OCI-LY1 (cell line): ENCODE data around the gene WDR70.

Experiments used
- H2AFZ ChIP-seq: fragments of 200-600 bp; sonication (generic), shearing (Covaris generic); 2 replicates; pipeline ENCODE4 v1.6.0; 2014; ENCODE audit warnings: antibody characterized with exemption, mild to moderate bottlenecking, low read length
- H3F3A ChIP-seq: fragments of 200-600 bp; sonication (generic), shearing (Covaris generic); 2 replicates; pipeline ENCODE4 v1.6.0; 2014; ENCODE audit warnings: mild to moderate bottlenecking, antibody characterized with exemption, low read length, moderate library complexity; ENCODE audit not compliant: insufficient read depth
- H3K27ac ChIP-seq: fragments of 200-600 bp; sonication (generic); 2 replicates; pipeline ENCODE4 v1.5.1; 2014; ENCODE audit warnings: low read length, mixed run types, mild to moderate bottlenecking, low read depth; ENCODE audit not compliant: poor library complexity, severe bottlenecking
- H3K27me3 ChIP-seq: fragments of 200-600 bp; sonication (generic); 2 replicates; pipeline ENCODE4 v1.6.0; 2014; ENCODE audit warnings: antibody characterized with exemption, mild to moderate bottlenecking, low read length, moderate library complexity; ENCODE audit not compliant: insufficient read depth
- H3K36me3 ChIP-seq: fragments of 200-600 bp; sonication (generic); 2 replicates; pipeline ENCODE4 v1.6.1; 2014; ENCODE audit warnings: mild to moderate bottlenecking, antibody characterized with exemption, low read length, moderate library complexity, mixed read lengths; ENCODE audit not compliant: insufficient read depth
- H3K4me1 ChIP-seq: fragments of 200-600 bp; sonication (generic); 2 replicates; pipeline ENCODE4 v1.5.1; 2014; ENCODE audit warnings: mild to moderate bottlenecking, low read length, moderate library complexity; ENCODE audit not compliant: insufficient read depth, severe bottlenecking
- H3K4me2 ChIP-seq: fragments of 200-600 bp; sonication (generic), shearing (Covaris generic); 2 replicates; pipeline ENCODE4 v1.6.1; 2014; ENCODE audit warnings: low read length
- H3K4me3 ChIP-seq: fragments of 200-600 bp; sonication (generic); 2 replicates; pipeline ENCODE4 v1.5.1; 2014; ENCODE audit warnings: low read length, low read depth, mild to moderate bottlenecking, mixed read lengths; ENCODE audit not compliant: poor library complexity, severe bottlenecking
- H3K79me2 ChIP-seq: fragments of 200-600 bp; shearing (Covaris generic); 2 replicates; pipeline ENCODE4 v1.6.1; 2016; ENCODE audit warnings: mixed run types, low read length, mixed read lengths; ENCODE audit not compliant: insufficient read depth
- H3K9ac ChIP-seq: fragments of 200-600 bp; sonication (generic), shearing (Covaris generic); 2 replicates; pipeline ENCODE4 v1.6.1; 2014; ENCODE audit warnings: mild to moderate bottlenecking, low read length, mixed read lengths
- H3K9me2 ChIP-seq: fragments of 200-600 bp; sonication (generic), shearing (Covaris generic); 2 replicates; pipeline ENCODE4 v1.6.1; 2014; ENCODE audit warnings: low read depth, mild to moderate bottlenecking, low read length, mixed read lengths
- H3K9me3 ChIP-seq: fragments of 200-600 bp; shearing (Covaris generic); 2 replicates; pipeline ENCODE4 v1.6.1; 2014; ENCODE audit warnings: low read length, mixed read lengths
- H4K20me1 ChIP-seq: fragments of 200-600 bp; sonication (generic), shearing (Covaris generic); 2 replicates; pipeline ENCODE4 v1.6.0; 2016; ENCODE audit warnings: mild to moderate bottlenecking, low read length; ENCODE audit not compliant: insufficient read depth
- EZH2 ChIP-seq: fragments of 200-600 bp; sonication (generic), shearing (Covaris generic); IDR thresholded peaks from 2 replicates; pipeline ENCODE4 v1.8.0; 2017; ENCODE audit warnings: borderline replicate concordance, mixed run types, mild to moderate bottlenecking, antibody characterized with exemption, low read length, moderate library complexity, mixed read lengths
- TF ChIP-seq, protein P1 (sequence below): fragments of 200-600 bp; sonication (generic), shearing (Covaris generic); IDR thresholded peaks from 2 replicates; pipeline ENCODE4 v1.5.1; 2017; ENCODE audit warnings: mild to moderate bottlenecking, antibody characterized with exemption, low read length, moderate library complexity, mixed read lengths

The WDR70 gene

DNA sequence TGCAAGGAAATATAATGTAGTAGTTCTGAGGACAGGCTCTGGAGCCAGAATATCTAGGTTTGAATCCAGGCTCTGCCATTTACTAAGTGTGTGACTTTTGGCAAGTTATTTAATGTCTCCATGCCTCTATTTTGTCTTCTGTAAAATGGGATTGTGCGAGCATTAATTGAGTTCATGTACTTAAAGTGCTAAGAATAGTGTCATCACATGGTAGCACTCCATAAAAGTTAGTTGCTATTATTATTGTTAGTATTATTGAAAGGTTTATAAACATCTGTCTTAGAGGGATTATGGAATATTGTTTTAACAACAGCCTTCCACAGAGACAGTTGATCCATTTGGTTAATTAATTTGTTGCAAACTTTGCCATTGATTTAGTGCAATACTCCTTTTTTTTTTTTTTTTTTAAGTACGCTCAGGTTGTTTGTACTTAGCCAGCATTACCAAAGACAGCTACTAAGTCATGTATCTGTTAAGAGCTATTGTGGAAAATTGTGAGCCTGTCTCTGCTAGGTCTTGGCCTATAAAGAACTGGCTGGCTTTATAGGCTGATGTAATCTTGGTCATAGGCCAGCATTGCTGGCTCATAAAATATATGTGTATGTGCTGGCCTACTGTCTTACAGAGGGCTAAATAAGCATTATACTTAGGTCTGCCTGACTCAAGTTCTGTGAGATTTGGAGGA, 174.7 kb downstream of the WDR70 start:
- Histone ChIP-seq H2AFZ (no peak overlapping the region), H3K9me3 (0 out of 2 replicates have a peak, but pooled peaks cover 3% of the 10 kb centered on the region), H3K4me1 (no peaks in the 10 kb centered on the region), H4K20me1 (no peaks in the 10 kb centered on the region), H3K27ac (no peak overlapping the region), H3K27me3 (no peaks in the 10 kb centered on the region), H3K9ac (no peak overlapping the region), H3F3A (no peaks in the 10 kb centered on the region), H3K4me2 (no peak overlapping the region), H3K79me2 (no peaks in the 10 kb centered on the region), H3K9me2 (no peaks in the 10 kb centered on the region), H3K36me3 (no peaks in the 10 kb centered on the region), H3K4me3 (no peak overlapping the region)
- TF ChIP-seq, protein P1, sequence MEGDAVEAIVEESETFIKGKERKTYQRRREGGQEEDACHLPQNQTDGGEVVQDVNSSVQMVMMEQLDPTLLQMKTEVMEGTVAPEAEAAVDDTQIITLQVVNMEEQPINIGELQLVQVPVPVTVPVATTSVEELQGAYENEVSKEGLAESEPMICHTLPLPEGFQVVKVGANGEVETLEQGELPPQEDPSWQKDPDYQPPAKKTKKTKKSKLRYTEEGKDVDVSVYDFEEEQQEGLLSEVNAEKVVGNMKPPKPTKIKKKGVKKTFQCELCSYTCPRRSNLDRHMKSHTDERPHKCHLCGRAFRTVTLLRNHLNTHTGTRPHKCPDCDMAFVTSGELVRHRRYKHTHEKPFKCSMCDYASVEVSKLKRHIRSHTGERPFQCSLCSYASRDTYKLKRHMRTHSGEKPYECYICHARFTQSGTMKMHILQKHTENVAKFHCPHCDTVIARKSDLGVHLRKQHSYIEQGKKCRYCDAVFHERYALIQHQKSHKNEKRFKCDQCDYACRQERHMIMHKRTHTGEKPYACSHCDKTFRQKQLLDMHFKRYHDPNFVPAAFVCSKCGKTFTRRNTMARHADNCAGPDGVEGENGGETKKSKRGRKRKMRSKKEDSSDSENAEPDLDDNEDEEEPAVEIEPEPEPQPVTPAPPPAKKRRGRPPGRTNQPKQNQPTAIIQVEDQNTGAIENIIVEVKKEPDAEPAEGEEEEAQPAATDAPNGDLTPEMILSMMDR: no peak
- TF ChIP-seq EZH2: no peak

DNA sequence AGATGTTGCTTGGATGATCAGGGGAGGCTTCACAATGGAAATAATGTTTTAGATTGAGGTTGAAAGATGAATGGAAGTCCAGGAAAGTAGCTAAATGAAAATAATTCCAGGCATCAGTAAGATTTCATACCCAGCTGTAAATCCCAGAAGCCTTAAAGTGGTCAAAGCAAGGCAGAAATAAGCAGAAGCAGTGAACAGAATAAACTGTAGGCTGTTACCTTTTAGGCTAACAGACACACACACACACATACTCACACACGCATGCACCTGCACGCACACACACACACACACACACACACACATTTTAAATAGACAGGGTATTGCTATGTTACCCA, 175.3 kb downstream of the WDR70 start:
- no peak overlapping the region for H3K27ac ChIP-seq
- no peak overlapping the region for H3K4me2 ChIP-seq
- 0 out of 2 replicates have a peak, but pooled peaks cover 3% of the 10 kb centered on the region for H3K9me3 ChIP-seq
- H2AFZ ChIP-seq: no peak overlapping the region
- no peaks in the 10 kb centered on the region for H4K20me1 ChIP-seq
- H3K79me2 ChIP-seq: no peaks in the 10 kb centered on the region
- H3K27me3 ChIP-seq: no peaks in the 10 kb centered on the region
- H3K9me2 ChIP-seq: no peaks in the 10 kb centered on the region
- H3K4me1 ChIP-seq: no peaks in the 10 kb centered on the region
- TF ChIP-seq, protein P1: no peak
- no peak for TF ChIP-seq EZH2
- H3K36me3 ChIP-seq: no peaks in the 10 kb centered on the region
- no peak overlapping the region for H3K4me3 ChIP-seq
- H3K9ac ChIP-seq: no peak overlapping the region
- no peaks in the 10 kb centered on the region for H3F3A ChIP-seq

DNA sequence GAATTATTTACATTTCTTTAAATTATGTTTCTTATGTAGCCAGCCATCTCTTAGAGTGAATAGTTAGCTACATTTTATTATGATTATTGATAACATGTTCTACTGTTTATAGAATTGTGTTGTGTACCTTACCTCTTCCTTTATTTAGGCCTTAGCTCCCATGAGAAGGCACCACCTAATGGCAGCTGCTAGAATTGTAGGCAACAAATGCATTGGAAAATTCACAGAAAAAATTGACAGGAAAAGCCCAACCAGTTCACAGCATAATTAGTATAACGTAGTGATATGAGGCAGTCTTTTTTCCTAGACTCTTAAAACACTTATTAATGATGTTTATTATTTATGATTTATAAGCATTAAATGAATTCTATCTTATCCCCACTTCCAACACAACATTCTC, 175.8 kb downstream of the WDR70 start:
- H3K4me3 ChIP-seq: no peak overlapping the region
- H3K9ac ChIP-seq: no peak overlapping the region
- H3K27ac ChIP-seq: no peak overlapping the region
- H3K4me2 ChIP-seq: no peak overlapping the region
- TF ChIP-seq, protein P1: peak; percentile 62
- no peak for TF ChIP-seq EZH2
- no peaks in the 10 kb centered on the region for H3K79me2 ChIP-seq
- H3K9me2 ChIP-seq: no peaks in the 10 kb centered on the region
- no peak overlapping the region for H2AFZ ChIP-seq
- H3K9me3 ChIP-seq: 0 out of 2 replicates have a peak, but pooled peaks cover 3% of the 10 kb centered on the region
- no peaks in the 10 kb centered on the region for H4K20me1 ChIP-seq
- H3K36me3 ChIP-seq: no peaks in the 10 kb centered on the region
- H3K27me3 ChIP-seq: no peaks in the 10 kb centered on the region
- H3K4me1 ChIP-seq: no peaks in the 10 kb centered on the region
- H3F3A ChIP-seq: no peaks in the 10 kb centered on the region
